ENCODE measurements around the gene DUOX2. TPM values are rescaled to one million over a fixed set of nuclear protein-coding genes. Genes with fewer than 3 reads are reported as not detected.
"Not testable (repeated sequence)": the region's sequence is repeated elsewhere in the genome, so short reads cannot be mapped to it uniquely, and the experiment has no call there.

Gene DUOX2
- total RNA-seq, 1 experiment from 2014 or later: 0.44 TPM

DNA sequence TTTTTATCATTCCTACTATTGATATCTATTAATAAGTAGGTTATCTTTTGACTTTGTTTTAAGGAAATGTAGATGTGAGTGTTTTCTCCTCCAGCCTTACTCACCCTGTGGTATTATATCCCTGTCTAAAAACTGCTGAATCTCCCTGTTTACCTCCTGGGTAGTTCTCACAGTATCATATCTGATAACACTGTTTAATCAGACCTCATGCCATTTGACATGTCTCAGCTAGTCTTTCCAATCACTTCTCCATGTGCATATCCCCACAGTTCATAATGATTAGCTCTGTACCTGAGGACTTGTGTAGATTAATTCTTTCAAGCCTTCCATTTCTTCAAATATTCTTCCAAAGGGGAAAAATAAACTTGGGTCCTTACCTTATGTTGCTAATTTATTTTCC, 30.7 kb downstream of the DUOX2 start (continued):
- TF ChIP-seq ZFX (IDR thresholded peaks at IDR 0.05) (no peak), ELF1 (IDR thresholded peaks at IDR 0.05; ENCODE audit: borderline replicate concordance, low read depth) (no peak), FOSL1 (IDR thresholded peaks at IDR 0.05; ENCODE audit: low read depth) (no peak)

DNA sequence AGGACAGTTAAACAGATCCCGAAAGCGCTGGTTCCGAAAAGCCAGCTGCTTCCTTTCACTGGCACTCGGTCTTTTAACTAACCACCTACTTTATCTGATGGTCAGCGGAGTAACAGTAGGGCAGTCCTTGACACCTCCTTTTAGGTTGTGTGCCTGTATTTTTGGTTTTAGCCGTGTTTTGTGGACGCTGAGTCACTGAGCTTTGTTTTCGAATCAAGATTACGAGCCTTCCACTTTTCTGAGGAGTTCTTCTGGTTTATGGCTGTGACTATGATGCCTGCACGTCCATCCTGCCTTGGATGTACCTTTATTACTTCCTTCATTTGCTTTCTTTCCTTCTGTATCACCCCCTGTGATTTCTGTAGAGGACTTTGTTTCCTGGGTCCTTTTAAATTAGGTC, 31.6 kb downstream of the DUOX2 start:
- not testable (repeated sequence) for DNase-seq (ENCODE audit: low read depth, low spot score); H3K9ac ChIP-seq (ENCODE audit: low read length)

DNA sequence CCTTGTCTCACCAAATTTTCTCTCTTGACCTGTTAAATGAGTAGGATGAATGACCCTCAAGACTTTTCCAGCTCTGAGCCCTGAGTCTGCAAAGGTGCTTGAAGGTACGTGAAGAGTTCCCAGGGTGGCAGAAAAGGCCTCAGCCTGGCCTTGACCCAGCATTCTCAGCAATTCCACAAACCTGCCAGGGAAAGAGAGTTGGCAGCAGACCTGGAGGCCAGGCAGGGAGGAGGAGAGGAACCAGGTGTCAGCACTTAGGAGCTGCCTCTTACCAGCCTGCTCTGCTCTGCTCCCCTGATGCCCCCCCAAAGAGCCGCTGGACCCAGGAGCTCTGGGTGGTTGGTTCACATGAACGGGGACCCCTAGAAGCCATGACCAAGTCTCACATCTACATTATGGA, 33.4 kb downstream of the DUOX2 start:
- H3K27ac ChIP-seq (ENCODE audit: low read depth, low read length); H3K27me3 ChIP-seq (ENCODE audit: insufficient read depth, low read length); DNase-seq (ENCODE audit: low read depth, low spot score); BruUV-seq (replicated peaks); H3K36me3 ChIP-seq (ENCODE audit: control insufficient read depth in 1 of 2, insufficient read depth in 2 of 2, low read length in 2 of 2); H3K79me2 ChIP-seq (ENCODE audit: insufficient read depth, low read length); H3K4me3 ChIP-seq (replicated peaks in 1 of 2; ENCODE audit: low read depth in 1 of 2, low read length in 2 of 2); H3K9ac ChIP-seq (ENCODE audit: low read length); H3K9me2 ChIP-seq (ENCODE audit: insufficient read depth); H3K4me1 ChIP-seq (ENCODE audit: control insufficient read depth in 1 of 2, insufficient read depth in 2 of 2, low read length in 2 of 2); H3K9me3 ChIP-seq (ENCODE audit: control insufficient read depth in 1 of 2, insufficient read depth in 1 of 2, low read depth in 1 of 2, low read length in 2 of 2); H2AFZ ChIP-seq (ENCODE audit: low read depth, low read length, poor library complexity, severe bottlenecking); H3K4me2 ChIP-seq (ENCODE audit: low read length); ATAC-seq; intact Hi-C loops (cut with micrococcal nuclease); RAD21 ChIA-PET (ENCODE audit: low non-redundant PET in 1 of 2, low total read pairs in 2 of 2, uncharacterized antibody in 2 of 2, unreplicated experiment in 2 of 2); H4K20me1 ChIP-seq (ENCODE audit: insufficient read depth); POLR2A ChIA-PET; CTCF ChIA-PET: not testable (repeated sequence)

More for the DNA sequence above, 31.6 kb downstream of the DUOX2 start:
- H3K4me1 ChIP-seq (ENCODE audit: control insufficient read depth in 1 of 2, insufficient read depth in 2 of 2, low read length in 2 of 2); H3K27ac ChIP-seq (ENCODE audit: low read depth, low read length); H3K36me3 ChIP-seq (ENCODE audit: control insufficient read depth in 1 of 2, insufficient read depth in 2 of 2, low read length in 2 of 2); intact Hi-C loops (cut with micrococcal nuclease); RAD21 ChIA-PET (ENCODE audit: low non-redundant PET in 1 of 2, low total read pairs in 2 of 2, uncharacterized antibody in 2 of 2, unreplicated experiment in 2 of 2); BruUV-seq (replicated peaks); H3K9me3 ChIP-seq (ENCODE audit: control insufficient read depth in 1 of 2, insufficient read depth in 1 of 2, low read depth in 1 of 2, low read length in 2 of 2); H3K9me2 ChIP-seq (ENCODE audit: insufficient read depth); H3K4me3 ChIP-seq (replicated peaks in 1 of 2; ENCODE audit: low read depth in 1 of 2, low read length in 2 of 2); POLR2A ChIA-PET; H3K4me2 ChIP-seq (ENCODE audit: low read length); ATAC-seq; H3K27me3 ChIP-seq (ENCODE audit: insufficient read depth, low read length); H4K20me1 ChIP-seq (ENCODE audit: insufficient read depth); CTCF ChIA-PET; H3K79me2 ChIP-seq (ENCODE audit: insufficient read depth, low read length); H2AFZ ChIP-seq (ENCODE audit: low read depth, low read length, poor library complexity, severe bottlenecking): not testable (repeated sequence)

DNA sequence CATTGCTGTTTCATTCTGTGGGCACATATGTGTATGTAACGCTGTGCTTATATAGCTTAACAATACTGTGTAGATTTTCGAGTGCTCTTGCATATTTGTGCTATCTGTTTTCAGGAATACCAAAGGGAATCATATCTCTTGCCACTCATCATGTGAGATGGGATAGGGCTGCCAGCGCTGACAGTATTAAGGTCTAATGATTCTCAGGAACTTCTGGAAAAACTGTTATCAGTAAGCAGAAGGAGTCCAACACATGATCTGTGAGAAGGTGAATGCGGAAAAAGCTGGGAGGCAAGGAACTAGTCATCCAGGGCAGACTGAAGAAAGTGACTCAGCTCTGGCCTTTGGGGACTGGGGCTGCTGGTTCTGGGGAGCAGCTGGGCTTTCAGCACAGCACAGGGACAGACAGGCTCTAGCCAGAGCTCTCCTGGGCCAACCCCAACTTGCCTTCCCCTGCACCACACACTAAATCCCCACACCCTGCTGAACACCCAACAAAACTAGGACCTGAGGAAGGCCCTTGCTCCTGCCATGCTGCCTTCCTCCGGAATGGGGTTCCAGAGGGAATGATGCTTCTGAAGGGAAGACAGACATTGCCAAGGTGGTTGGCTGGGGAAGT, 34.2 kb downstream of the DUOX2 start:
- H2AFZ ChIP-seq (ENCODE audit: low read depth, low read length, poor library complexity, severe bottlenecking); RAD21 ChIA-PET (ENCODE audit: low non-redundant PET in 1 of 2, low total read pairs in 2 of 2, uncharacterized antibody in 2 of 2, unreplicated experiment in 2 of 2); H3K4me2 ChIP-seq (ENCODE audit: low read length); H3K79me2 ChIP-seq (ENCODE audit: insufficient read depth, low read length); intact Hi-C loops (cut with micrococcal nuclease); H3K9me2 ChIP-seq (ENCODE audit: insufficient read depth); ATAC-seq; H3K36me3 ChIP-seq (ENCODE audit: control insufficient read depth in 1 of 2, insufficient read depth in 2 of 2, low read length in 2 of 2); H3K27ac ChIP-seq (ENCODE audit: low read depth, low read length); H3K27me3 ChIP-seq (ENCODE audit: insufficient read depth, low read length); H3K4me3 ChIP-seq (replicated peaks in 1 of 2; ENCODE audit: low read depth in 1 of 2, low read length in 2 of 2); H4K20me1 ChIP-seq (ENCODE audit: insufficient read depth); H3K9ac ChIP-seq (ENCODE audit: low read length); H3K9me3 ChIP-seq (ENCODE audit: control insufficient read depth in 1 of 2, insufficient read depth in 1 of 2, low read depth in 1 of 2, low read length in 2 of 2); DNase-seq (ENCODE audit: low read depth, low spot score); BruUV-seq (replicated peaks); CTCF ChIA-PET; H3K4me1 ChIP-seq (ENCODE audit: control insufficient read depth in 1 of 2, insufficient read depth in 2 of 2, low read length in 2 of 2); POLR2A ChIA-PET: not testable (repeated sequence)

DNA sequence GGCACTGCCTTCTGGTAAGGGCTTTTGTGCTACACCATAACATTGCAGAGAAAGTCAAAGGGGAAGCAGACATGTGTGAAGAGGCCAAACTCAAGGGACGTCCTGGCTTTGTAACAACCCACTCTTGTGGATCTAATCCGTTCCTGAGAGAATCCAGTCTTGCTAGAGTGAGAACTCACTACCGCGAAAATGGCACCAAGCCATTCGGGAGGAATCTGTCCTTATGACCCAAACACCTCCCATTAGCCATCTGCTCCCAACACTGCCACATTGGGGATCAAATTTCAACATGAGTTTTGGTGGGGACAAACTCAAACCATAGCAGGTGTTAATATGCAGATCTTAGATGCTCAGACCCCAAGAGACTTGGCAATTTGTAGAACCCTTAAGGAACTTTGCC, 34.8 kb downstream of the DUOX2 start:
- H3K27me3 ChIP-seq (ENCODE audit: insufficient read depth, low read length); H3K4me1 ChIP-seq (ENCODE audit: control insufficient read depth in 1 of 2, insufficient read depth in 2 of 2, low read length in 2 of 2); DNase-seq (ENCODE audit: low read depth, low spot score); H3K36me3 ChIP-seq (ENCODE audit: control insufficient read depth in 1 of 2, insufficient read depth in 2 of 2, low read length in 2 of 2); H2AFZ ChIP-seq (ENCODE audit: low read depth, low read length, poor library complexity, severe bottlenecking); H4K20me1 ChIP-seq (ENCODE audit: insufficient read depth); POLR2A ChIA-PET; H3K79me2 ChIP-seq (ENCODE audit: insufficient read depth, low read length); H3K9me3 ChIP-seq (ENCODE audit: control insufficient read depth in 1 of 2, insufficient read depth in 1 of 2, low read depth in 1 of 2, low read length in 2 of 2); H3K4me3 ChIP-seq (replicated peaks in 1 of 2; ENCODE audit: low read depth in 1 of 2, low read length in 2 of 2); RAD21 ChIA-PET (ENCODE audit: low non-redundant PET in 1 of 2, low total read pairs in 2 of 2, uncharacterized antibody in 2 of 2, unreplicated experiment in 2 of 2); H3K9me2 ChIP-seq (ENCODE audit: insufficient read depth); H3K4me2 ChIP-seq (ENCODE audit: low read length); intact Hi-C loops (cut with micrococcal nuclease); CTCF ChIA-PET; BruUV-seq (replicated peaks); ATAC-seq; H3K27ac ChIP-seq (ENCODE audit: low read depth, low read length); H3K9ac ChIP-seq (ENCODE audit: low read length): not testable (repeated sequence)

Data from HCT116 (cell line).